AG10803 (cell line): Measurements from ENCODE around the gene INTS3.

Experiments
- DNase-seq: peaks from one replicate; pipeline ENCODE4 v3.0.0; 2010; ENCODE audit warnings: low read depth
- H3K4me3 ChIP-seq: 2 replicates; pipeline ENCODE4 v1.5.1; 2011; ENCODE audit warnings: mild to moderate bottlenecking, low read length, control low read depth
- CTCF ChIP-seq: conservative IDR thresholded peaks from 2 replicates; pipeline ENCODE4 v1.5.1; 2011; ENCODE audit warnings: mild to moderate bottlenecking, low read length, control low read depth, inconsistent platforms

Gene INTS3

GRCh38 chr1:153790966-153791647 is 63.3 kb downstream of the INTS3 start:
- TF ChIP-seq CTCF = no peak
- peak overlapping the region; percentile 50 for H3K4me3 ChIP-seq
- DNase-seq = peak; percentile 95

- H3K4me3 ChIP-seq = no peak overlapping the region
- DNase-seq = peak; percentile 42
- no peak for TF ChIP-seq CTCF
These were observed 63.9 kb downstream of the INTS3 start for GRCh38 chr1:153791648-153792253.

- no peak for DNase-seq
- H3K4me3 ChIP-seq = no peak overlapping the region
- no peak for TF ChIP-seq CTCF
These were observed 64.8 kb downstream of the INTS3 start for GRCh38 chr1:153792631-153793041.

- no peak for TF ChIP-seq CTCF
- DNase-seq = no peak
- H3K4me3 ChIP-seq = no peak overlapping the region
These were observed 65.6 kb downstream of the INTS3 start for GRCh38 chr1:153793261-153793972.

- H3K4me3 ChIP-seq = no peak overlapping the region
- DNase-seq = no peak
- TF ChIP-seq CTCF = no peak
These were observed 66.2 kb downstream of the INTS3 start for GRCh38 chr1:153793973-153794615.

- no peak for TF ChIP-seq CTCF
- DNase-seq = no peak
- H3K4me3 ChIP-seq = no peak overlapping the region
These were observed 66.9 kb downstream of the INTS3 start for GRCh38 chr1:153794624-153795329.
